Spleen (tissue), 11 donors: Measurements from ENCODE around the gene HOXA10. TPM values are rescaled to one million over a fixed set of nuclear protein-coding genes. Genes with fewer than 3 reads are reported as not detected.

Experiments
- DNase-seq: peaks from one replicate; pipeline ENCODE4 v3.0.0-alpha.2; 2020
- H3K27ac ChIP-seq, 8 donors: fragments of 200-600 bp; sonication (generic) in 7 of 8; 1 replicate in 4 of 8; 2 replicates in 4 of 8; pipeline versions ENCODE4 v1.5.0 to v1.8.0; 2016 to 2021; ENCODE audit warnings: inconsistent platforms in 4 of 8, mild to moderate bottlenecking in 4 of 8, moderate library complexity in 1 of 8
- H3K27me3 ChIP-seq, 7 donors: fragments of 200-600 bp; sonication (generic) in 6 of 7; replicated peaks in 1 of 7; 1 replicate in 4 of 7; 2 replicates in 3 of 7; pipeline versions ENCODE4 v1.5.0 to v1.8.0; 2016 to 2021; ENCODE audit warnings: inconsistent platforms in 3 of 7, mild to moderate bottlenecking in 1 of 7
- H3K36me3 ChIP-seq, 6 donors: fragments of 200-600 bp; sonication (generic) in 5 of 6; 1 replicate in 4 of 6; 2 replicates in 2 of 6; pipeline versions ENCODE4 v1.5.0 to v1.8.0; 2016 to 2021; ENCODE audit warnings: inconsistent platforms in 2 of 6
- H3K4me1 ChIP-seq, 6 donors: fragments of 200-600 bp; sonication (generic) in 5 of 6; 1 replicate in 3 of 6; 2 replicates in 3 of 6; pipeline versions ENCODE4 v1.5.0 to v1.8.0; 2016 to 2021; ENCODE audit warnings: inconsistent platforms in 3 of 6
- H3K4me3 ChIP-seq, 8 donors: fragments of 200-600 bp; sonication (generic) in 7 of 8; 1 replicate in 4 of 8; 2 replicates in 4 of 8; pipeline versions ENCODE4 v1.5.0 to v1.8.0; 2016 to 2021; ENCODE audit warnings: inconsistent platforms in 4 of 8, mild to moderate bottlenecking in 4 of 8, moderate library complexity in 2 of 8
- H3K9me3 ChIP-seq, 8 donors: fragments of 200-600 bp; sonication (generic) in 7 of 8; 1 replicate in 4 of 8; 2 replicates in 4 of 8; pipeline versions ENCODE4 v1.5.0 to v1.8.0; 2016 to 2021; ENCODE audit warnings: inconsistent platforms in 4 of 8
- CTCF ChIP-seq, 11 experiments: fragments of 200-600 bp in 7 of 11; fragments of 450-650 bp in 4 of 11; sonication (generic) in 4 of 11; IDR thresholded peaks in 8 of 11; conservative IDR thresholded peaks in 3 of 11; 1 replicate in 7 of 11; 2 replicates in 4 of 11; pipeline versions ENCODE4 v1.4.0 to v1.8.0; 2016 to 2021; ENCODE audit warnings: antibody characterized with exemption in 11 of 11, inconsistent platforms in 4 of 11, mild to moderate bottlenecking in 1 of 11
- POLR2A ChIP-seq, 3 donors: fragments of 450-650 bp; IDR thresholded peaks; one replicate each; pipeline ENCODE4 v1.5.1; 2017; ENCODE audit warnings: antibody characterized with exemption in 3 of 3, mild to moderate bottlenecking in 1 of 3
- POLR2AphosphoS5 ChIP-seq, 3 donors: sonication (generic); formaldehyde crosslinking; IDR thresholded peaks; one replicate each; pipeline ENCODE4 v1.5.1; 2017; ENCODE audit warnings: antibody characterized with exemption in 3 of 3
- WGBS, 5 donors: extraction: QIAGEN DNeasy Blood & Tissue Kit in 3 of 5; methylation state at CpG; one replicate each; pipeline versions ENCODE4 v1.1.5 to v1.1.7; 2013 to 2018; 5-methylcytosine and 5-hydroxymethylcytosine counted together
- intact Hi-C: fragments of 100-400 bp; cut with DNase I; formaldehyde crosslinking; loops from one replicate; pipeline ENCODE4 v1.15.0; 2023; ENCODE audit warnings: low total_unique reads
- polyA plus RNA-seq, 3 donors: library from polyadenylated mRNA; stranded (reverse); fragments of 200-250 nt; gene quantifications; one replicate each; pipeline ENCODE4 v1.2.1, GENCODE V29; 2013
- total RNA-seq, 7 donors: library from RNA; depleted of rRNA in 3 of 7; stranded (reverse); fragments of >200 nt in 3 of 7; fragmentation: NEBNext Ultra II Directional in 4 of 7; extraction: Animal tissue kit (Norgen Biotek cat#: 25700) in 4 of 7; gene quantifications; one replicate each; pipeline versions ENCODE4 v1.1.0 to v1.2.1, GENCODE V29; 2016 to 2021
- donor health status: healthy with polysubstance abuse.
- donor health status: DM: no; HTN: no; CAD: no; lungs with moderate emphysema.
- donor health status: DM: no; HTN: no; CAD: no.
- donor health status: Bipolar disorder and iron deficiency.
- donor health status: healthy.
- donor health status: DM: no; HTN: no; CAD: no.
- donor health status: DM: yes; HTN: yes; CAD: no.

The HOXA10 gene
- total and polyA plus RNA-seq, 10 donors: 0.05 to 0.72 (median 0.20) TPM; not detected in 4

- DNase-seq: peak; percentile 58
- H3K4me1 ChIP-seq: peaks cover 26 to 67% (median 54%) of the 10 kb centered on the region in 6 donors
- 6 to 9% (median 7%) methylated on average over 23 to 24 of the region's 24 CpGs for WGBS, 5 donors
These were observed 11.9 kb upstream of the HOXA10 start for GRCh38 chr7:27185854-27186667.

GRCh38 chr7:27185013-27185853, 11.1 kb upstream of the HOXA10 start, which contains the start of gene HOXA11:
TSS of gene HOXA11 (minus strand) at chr7:27185232. CDS start at chr7:27185144, 88 bp downstream.
- intact Hi-C loops: loop anchor here (10.0 kb wide), 1 partner anchor 1330 kb away; no protein-coding TSS in a partner anchor
- peak within 1 kb of the TSS in 7 of 8 donors; percentile 17 to 67 (median 35) for H3K4me3 ChIP-seq
- H3K36me3 ChIP-seq: no peaks in the 10 kb centered on the region
- TF ChIP-seq POLR2AphosphoS5 (IDR thresholded peaks at IDR 0.05): no peak
- TF ChIP-seq CTCF (IDR thresholded peaks at IDR 0.05 in 8 of 11, conservative IDR thresholded peaks at IDR 0.05 in 3 of 11): no peak
- TF ChIP-seq POLR2A (IDR thresholded peaks at IDR 0.05): no peak
- peaks cover 26 to 68% (median 56%) of the 10 kb centered on the region in 6 donors for H3K4me1 ChIP-seq
- WGBS, 5 donors: 3 to 8% (median 6%) methylated on average over 42 to 43 of the region's 43 CpGs
- peak; percentile 63 for DNase-seq
- no peaks in the 10 kb centered on the region for H3K9me3 ChIP-seq
- H3K27ac ChIP-seq: no peak within 1 kb of the TSS
- peaks cover 42 to 100% (median 99%) of the 10 kb centered on the region in 7 donors for H3K27me3 ChIP-seq

More at GRCh38 chr7:27185854-27186667, 11.9 kb upstream of the HOXA10 start:
- peak overlapping the region in 1 of 8 donors; percentile 67 for H3K4me3 ChIP-seq
- H3K9me3 ChIP-seq: no peaks in the 10 kb centered on the region
- H3K27ac ChIP-seq: no peak overlapping the region
- peaks cover 42 to 100% (median 99%) of the 10 kb centered on the region in 7 donors for H3K27me3 ChIP-seq
- TF ChIP-seq CTCF (IDR thresholded peaks at IDR 0.05 in 8 of 11, conservative IDR thresholded peaks at IDR 0.05 in 3 of 11): no peak
- no peak for TF ChIP-seq POLR2A (IDR thresholded peaks at IDR 0.05)
- no peak for TF ChIP-seq POLR2AphosphoS5 (IDR thresholded peaks at IDR 0.05)
- H3K36me3 ChIP-seq: no peaks in the 10 kb centered on the region
- intact Hi-C loops: loop anchor here (10.0 kb wide), 1 partner anchor 1331 kb away; no protein-coding TSS in a partner anchor

- intact Hi-C loops: loop anchor here (10.0 kb wide), 1 partner anchor 1330 kb away; no protein-coding TSS in a partner anchor
- peak overlapping the region in 7 of 8 donors; percentile 17 to 67 (median 35) for H3K4me3 ChIP-seq
These were observed 10.4 kb upstream of the HOXA10 start for GRCh38 chr7:27184337-27185012.

More at GRCh38 chr7:27184337-27185012, 10.4 kb upstream of the HOXA10 start:
- WGBS, 5 donors: 2 to 12% (median 3%) methylated on average over 9 to 72 of the region's 72 CpGs
- no peaks in the 10 kb centered on the region for H3K36me3 ChIP-seq
- no peak for TF ChIP-seq POLR2A (IDR thresholded peaks at IDR 0.05)
- TF ChIP-seq POLR2AphosphoS5 (IDR thresholded peaks at IDR 0.05): peak; percentile 11 to 59 (median 42)
- H3K27ac ChIP-seq: no peak overlapping the region
- H3K4me1 ChIP-seq: peaks cover 30 to 73% (median 63%) of the 10 kb centered on the region in 6 donors
- peak; percentile 75 for DNase-seq
- peaks cover 43 to 100% (median 99%) of the 10 kb centered on the region in 7 donors for H3K27me3 ChIP-seq
- no peaks in the 10 kb centered on the region for H3K9me3 ChIP-seq
